EH (cell line): ENCODE results near the gene DCC.

Source experiments
- DNase-seq: peaks from one replicate; pipeline ENCODE4 v3.0.0-alpha.2; 2015; ENCODE audit warnings: low read depth

The DCC gene

DNA sequence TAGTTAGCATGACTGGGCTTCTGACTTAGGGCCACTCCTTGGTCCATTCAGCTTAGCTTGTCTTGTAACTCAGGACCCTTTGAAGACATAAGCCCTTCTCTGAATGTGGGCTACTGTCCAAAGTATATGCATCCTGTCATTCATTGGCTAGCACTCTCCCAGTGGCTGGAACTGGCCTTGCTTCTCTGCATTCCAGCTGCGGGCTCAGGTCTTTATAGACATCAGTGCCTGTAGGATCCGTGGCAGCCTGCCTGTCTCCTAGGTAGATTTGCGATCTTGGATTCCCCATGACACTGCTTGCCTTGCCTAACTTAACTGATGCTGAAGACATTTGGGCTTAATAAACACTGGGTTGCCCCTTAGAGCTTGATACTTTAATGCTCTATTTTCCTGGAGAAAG is 170.1 kb downstream of the DCC start:
- no peak for DNase-seq

DNA sequence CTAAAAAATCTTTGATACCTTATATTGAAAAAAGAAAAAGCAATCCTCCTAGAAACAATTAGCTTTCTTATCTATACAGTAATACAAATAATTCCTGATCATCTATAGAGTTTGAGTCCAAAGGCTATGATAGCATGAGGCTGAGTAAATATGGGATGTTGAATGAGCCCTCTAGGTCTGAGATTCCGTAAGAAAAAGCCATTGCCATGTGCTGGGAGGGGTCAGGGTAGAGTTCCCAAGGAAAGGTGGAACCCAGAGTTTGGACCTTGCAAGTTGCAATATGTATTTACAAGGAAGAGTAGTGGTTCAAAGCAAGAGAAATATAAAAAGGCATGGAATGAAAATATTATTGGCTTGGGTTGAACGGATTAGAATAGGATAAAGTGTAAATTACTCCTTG is 178.1 kb downstream of the DCC start:
- no peak for DNase-seq

GRCh38 chr18:52519021-52519420 is 179.0 kb downstream of the DCC start:
- no peak for DNase-seq

GRCh38 chr18:52523566-52523965 is 183.6 kb downstream of the DCC start:
- DNase-seq = no peak

- no peak for DNase-seq
These were observed 191.8 kb downstream of the DCC start for GRCh38 chr18:52531836-52532235.

- DNase-seq = no peak
These were observed 196.0 kb downstream of the DCC start for GRCh38 chr18:52536039-52536438.

- no peak for DNase-seq
These were observed 197.3 kb downstream of the DCC start for GRCh38 chr18:52537261-52537660.

DNA sequence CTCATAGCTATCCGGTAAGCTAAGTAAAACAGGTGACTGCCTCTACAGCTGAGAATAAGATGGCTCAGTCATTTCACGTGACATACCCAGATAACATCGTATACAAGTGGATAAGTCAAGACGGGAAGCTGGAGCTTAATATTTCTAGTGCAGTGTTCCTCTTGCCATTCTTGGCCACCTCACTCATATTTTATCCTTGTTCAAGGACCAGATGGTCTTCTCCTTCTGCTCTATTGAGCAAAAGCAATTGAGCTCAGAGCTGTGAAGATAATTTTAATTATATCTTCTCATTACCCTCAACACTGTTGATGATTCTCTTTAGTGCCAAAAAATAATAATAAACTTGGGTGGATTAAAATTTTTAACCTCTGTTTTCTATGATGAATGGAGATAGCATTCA is 201.1 kb downstream of the DCC start:
- no peak for DNase-seq

DNA sequence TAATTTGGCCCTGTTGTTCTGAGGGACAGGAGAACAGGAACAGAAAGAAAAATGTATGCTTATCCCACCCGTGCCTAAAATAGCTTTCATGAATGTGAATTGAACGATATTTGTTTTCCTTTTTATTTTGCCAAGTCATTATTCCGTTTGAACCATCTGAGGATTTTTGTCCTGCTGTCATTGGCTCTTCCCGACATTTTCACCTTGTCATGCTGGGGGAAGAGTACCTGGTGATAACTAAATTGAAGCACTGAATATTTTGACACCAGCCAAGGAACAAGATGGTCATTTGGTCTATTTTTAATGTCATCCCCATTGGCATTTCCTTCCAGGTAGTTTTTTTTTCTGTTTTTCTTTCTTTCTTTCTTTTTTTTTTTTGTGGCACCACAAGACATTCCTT is 204.1 kb downstream of the DCC start:
- DNase-seq = no peak

DNA sequence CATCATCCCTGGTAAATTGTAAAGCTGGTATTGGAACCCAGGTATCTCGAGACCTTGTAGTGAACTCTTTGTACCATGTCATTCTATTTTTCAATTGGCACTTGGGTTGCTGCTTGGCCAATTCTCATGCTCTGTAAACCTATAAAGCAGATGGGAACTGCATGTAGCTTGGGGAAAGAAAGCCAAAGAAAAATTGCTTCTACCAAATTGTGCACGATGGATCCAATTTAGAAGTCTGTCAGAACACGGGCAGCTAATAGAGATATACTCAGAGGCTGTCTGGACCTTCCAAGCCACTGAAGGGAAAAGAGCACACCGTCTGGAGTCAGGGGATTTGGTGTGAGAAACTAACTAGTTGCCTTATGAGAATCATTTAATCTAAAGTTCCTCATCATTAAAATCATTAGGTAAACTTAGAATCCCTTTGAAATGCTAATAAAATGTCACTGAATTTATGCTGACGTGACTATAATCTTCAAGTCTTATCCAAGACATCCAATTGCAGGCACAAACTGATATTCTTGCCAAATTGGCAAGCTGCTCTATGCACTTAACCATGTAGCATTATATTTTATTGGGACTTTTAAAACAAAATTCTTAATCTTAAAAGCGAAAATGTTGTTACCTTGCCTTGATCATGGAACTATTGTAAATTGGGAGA is 206.8 kb downstream of the DCC start:
- DNase-seq = no peak

DNA sequence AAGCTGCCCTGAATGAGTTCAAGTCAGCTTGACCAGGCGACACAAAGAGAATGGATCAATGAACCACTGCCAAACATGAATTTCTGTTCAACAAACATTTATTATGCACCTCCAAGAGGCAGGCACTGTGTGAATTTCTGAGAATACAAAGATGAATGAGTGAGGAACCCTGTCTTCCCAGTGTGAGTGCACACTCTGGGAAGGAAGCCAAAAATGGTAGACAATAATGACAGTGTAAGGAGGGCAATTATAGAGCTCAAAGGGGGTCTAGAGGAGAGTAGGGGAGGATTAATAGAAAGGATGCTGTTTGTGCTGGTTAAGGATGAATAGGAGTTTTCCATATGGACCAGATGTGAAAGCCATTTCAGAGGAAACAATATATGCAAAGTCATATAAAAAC is 213.4 kb downstream of the DCC start:
- DNase-seq = no peak

DNA sequence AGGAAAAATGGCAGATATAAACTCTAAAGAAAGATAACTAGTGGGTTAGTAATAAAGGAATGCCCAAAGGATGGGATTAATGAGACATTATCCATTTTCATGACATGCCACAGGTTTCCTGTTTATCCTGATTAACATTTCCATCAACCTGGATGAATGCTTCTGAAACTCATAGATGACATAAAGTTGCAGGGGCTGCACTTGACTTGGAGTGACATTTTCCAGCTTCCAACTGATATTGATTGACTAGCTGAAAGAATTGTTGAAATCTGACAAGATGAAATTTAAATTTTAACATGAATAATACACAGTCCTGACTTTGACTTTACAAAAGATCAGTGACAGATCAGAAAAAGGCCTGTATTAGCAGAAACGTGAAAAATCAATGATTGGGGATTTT is 214.2 kb downstream of the DCC start:
- DNase-seq = no peak

DNA sequence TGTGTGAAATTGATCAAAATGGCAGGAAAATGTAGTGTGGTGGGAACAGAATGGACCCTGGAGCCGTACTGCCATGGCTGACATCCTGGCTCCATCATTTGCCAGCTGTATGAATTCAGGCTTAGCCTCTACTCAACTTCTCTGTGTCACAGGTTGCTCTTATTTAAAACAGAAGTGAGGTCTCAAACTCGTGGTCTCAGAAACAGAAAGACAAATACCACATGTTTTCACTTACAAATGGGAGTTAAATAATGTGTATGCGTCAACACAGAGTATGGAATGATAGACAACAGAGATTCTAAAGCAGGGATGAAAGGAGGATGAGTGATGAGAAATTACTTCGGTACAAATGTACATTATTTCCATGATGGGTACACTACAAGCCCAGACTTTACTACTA is 227.4 kb downstream of the DCC start:
- DNase-seq = no peak

DNA sequence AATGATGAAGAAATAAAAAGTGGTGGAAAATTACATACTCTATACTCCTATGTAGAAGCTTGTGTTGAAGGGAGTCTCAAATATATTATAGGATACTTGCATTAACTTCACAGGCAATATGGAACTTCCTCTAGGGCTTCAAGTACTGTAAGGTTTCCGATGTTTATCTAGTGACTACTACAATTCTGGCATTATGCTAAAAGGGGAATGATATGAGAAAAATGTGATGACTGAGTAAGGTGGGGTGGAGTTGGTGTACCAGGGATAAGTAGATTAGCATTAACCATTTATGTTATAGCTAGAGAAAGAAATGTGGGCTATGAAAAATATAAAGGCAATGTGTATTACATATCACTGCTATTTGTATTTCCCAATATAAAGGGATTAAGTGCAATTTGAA is 229.5 kb downstream of the DCC start:
- DNase-seq = no peak

- no peak for DNase-seq
These were observed 231.0 kb downstream of the DCC start for GRCh38 chr18:52570975-52571374.

- no peak for DNase-seq
These were observed 232.3 kb downstream of the DCC start for GRCh38 chr18:52572036-52573000.

- DNase-seq = no peak
These were observed 237.8 kb downstream of the DCC start for GRCh38 chr18:52577795-52578194.

DNA sequence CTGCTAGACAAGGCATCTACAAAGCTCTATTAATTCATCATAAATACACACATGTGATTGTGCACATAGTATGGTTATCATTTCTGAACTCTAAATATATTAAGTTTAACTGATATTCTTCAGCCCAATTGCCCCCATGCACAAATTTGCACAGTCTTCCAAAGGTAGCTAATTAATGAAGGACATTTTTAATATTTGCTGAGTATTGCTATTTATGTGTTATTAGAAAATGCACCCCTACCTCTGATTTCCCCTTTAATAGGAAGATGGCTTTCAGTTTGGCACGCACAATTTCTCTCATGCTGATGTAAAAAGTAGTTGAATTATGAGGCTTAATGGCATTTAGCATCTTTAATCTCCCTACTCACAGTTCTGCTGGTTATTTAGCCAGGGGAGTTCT is 242.1 kb downstream of the DCC start:
- DNase-seq = no peak

DNA sequence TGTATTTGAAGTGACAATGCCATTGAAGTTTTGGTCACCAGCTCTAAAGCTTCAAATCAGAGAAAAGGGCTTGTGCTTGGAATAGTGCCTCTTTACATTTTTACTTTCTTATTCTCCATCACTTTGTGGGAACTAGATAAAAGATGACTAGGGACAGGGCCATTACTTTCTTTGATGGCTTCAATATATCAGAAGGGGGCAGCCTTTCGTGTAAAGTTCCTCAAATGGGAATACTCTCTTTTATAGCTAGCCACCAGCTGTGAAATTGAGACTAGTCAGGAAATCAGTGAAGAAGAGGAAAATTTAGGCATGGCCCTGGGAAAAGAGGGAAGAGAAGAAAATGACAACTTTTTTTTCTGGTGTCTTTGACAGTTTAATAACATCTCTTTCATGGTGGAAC is 242.5 kb downstream of the DCC start:
- DNase-seq = no peak

GRCh38 chr18:52588931-52589330 is 248.9 kb downstream of the DCC start:
- no peak for DNase-seq

- no peak for DNase-seq
These were observed 256.9 kb downstream of the DCC start for GRCh38 chr18:52596748-52597435.

DNA sequence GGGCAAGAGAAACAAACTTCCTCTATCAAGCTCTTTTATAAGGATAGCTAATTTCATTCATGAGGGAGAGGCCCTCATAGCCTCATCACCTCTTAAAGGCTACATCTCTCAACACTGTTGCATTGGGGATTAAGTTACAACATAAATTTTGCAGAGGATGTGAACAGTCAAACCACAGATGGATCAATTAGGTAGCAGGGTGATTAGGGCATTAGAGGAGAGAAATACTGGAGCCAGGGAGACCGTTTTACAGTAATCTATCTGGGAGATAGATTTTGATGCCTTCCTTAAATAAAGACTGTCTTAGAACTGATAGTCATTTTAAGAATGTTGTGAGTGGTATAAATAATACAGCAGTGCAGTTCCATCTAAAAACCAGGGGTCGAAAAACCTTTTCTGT is 258.9 kb downstream of the DCC start:
- no peak for DNase-seq

DNA sequence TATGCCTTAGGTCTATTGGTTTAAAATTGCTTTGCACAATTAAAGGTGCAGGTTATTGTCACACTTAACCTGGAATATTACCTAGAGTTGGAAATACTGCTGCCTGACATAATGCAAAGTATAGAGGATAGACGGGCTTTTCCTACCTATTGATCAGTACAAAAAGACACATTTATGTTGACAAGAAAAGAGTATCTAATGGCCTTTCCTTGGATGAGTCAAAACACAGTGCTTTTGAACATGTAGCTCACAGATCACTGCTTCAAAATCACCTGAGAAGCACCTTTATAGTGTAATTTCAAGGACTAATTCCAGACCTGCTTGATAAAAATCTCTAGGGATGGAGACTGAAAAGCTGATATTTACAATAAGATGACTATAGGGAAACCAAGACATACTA is 262.8 kb downstream of the DCC start:
- no peak for DNase-seq
